SU-DHL-6 (cell line): Measurements from ENCODE around the gene IQSEC3.

Experiments
- EZH2phosphoT487 ChIP-seq: fragments of 200-600 bp; sonication (generic), shearing (Covaris generic); conservative IDR thresholded peaks from 2 replicates; pipeline ENCODE4 v1.6.1; 2018; ENCODE audit warnings: mild to moderate bottlenecking, antibody characterized with exemption, low read length, moderate library complexity, mixed read lengths
- TF ChIP-seq, protein P1 (sequence below): fragments of 200-600 bp; sonication (generic); IDR thresholded peaks from one replicate; pipeline ENCODE4 v1.5.1; 2017; ENCODE audit warnings: antibody characterized with exemption, mild to moderate bottlenecking, low read length, moderate library complexity; ENCODE audit not compliant: insufficient read depth, poor library complexity, severe bottlenecking

DNA sequence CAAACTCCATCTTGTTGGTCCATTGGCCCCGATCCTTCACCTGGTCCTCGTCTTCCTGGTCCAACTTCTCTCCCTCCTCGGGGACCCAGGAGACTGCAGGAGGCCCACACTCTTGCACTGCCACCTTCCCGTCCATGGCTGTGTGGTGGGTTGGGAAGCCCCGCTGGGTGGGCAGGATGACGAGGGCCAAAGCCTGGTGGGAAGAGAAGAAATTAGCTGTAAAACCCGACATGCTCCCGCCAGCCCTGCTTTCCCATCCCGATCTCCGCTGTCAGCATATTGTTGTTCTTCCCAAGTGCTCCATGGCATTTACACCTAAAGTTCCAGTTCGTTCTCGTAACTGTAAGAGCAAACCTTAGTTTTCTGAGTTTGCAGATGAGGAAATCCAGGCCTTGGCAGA is 143.3 kb downstream of the IQSEC3 start:
- TF ChIP-seq, protein P1, sequence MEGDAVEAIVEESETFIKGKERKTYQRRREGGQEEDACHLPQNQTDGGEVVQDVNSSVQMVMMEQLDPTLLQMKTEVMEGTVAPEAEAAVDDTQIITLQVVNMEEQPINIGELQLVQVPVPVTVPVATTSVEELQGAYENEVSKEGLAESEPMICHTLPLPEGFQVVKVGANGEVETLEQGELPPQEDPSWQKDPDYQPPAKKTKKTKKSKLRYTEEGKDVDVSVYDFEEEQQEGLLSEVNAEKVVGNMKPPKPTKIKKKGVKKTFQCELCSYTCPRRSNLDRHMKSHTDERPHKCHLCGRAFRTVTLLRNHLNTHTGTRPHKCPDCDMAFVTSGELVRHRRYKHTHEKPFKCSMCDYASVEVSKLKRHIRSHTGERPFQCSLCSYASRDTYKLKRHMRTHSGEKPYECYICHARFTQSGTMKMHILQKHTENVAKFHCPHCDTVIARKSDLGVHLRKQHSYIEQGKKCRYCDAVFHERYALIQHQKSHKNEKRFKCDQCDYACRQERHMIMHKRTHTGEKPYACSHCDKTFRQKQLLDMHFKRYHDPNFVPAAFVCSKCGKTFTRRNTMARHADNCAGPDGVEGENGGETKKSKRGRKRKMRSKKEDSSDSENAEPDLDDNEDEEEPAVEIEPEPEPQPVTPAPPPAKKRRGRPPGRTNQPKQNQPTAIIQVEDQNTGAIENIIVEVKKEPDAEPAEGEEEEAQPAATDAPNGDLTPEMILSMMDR: no peak
- TF ChIP-seq EZH2phosphoT487: no peak
